ENCODE measurements around the gene ITPA. TPM values are rescaled to one million over a fixed set of nuclear protein-coding genes. Genes with fewer than 3 reads are reported as not detected.

The ITPA gene
- total and polyA plus RNA-seq, 2 of the 8 experiments (the other 6 are each of a cell fraction or from before 2014, with no cell fraction given), result 88.2 to 94.0 TPM

GRCh38 chr20:3235666-3236324 lies 26.5 kb downstream of the ITPA start:
- H3K56ac ChIP-seq (replicated peaks; ENCODE audit: insufficient read length, low read depth, low read length), result no peak overlapping the region
- no peak overlapping the region for H3K4ac ChIP-seq (replicated peaks; ENCODE audit: insufficient read length, low read depth, low read length)
- H3K9me3 ChIP-seq (ENCODE audit: insufficient read depth in 2 of 2, low read depth in 1 of 2, low read length in 1 of 2), result no peaks in the 10 kb centered on the region
- 94% methylated on average over 4 of the region's 4 CpGs; no CpG with 5 or more reads in 1 of the 2 experiments for WGBS, 2 experiments (ENCODE audit: extremely low coverage in 1 of 2, insufficient coverage in 1 of 2, insufficient read length in 1 of 2, insufficient replicate concordance in 2 of 2, low coverage in 1 of 2, low lambda C conversion rate in 2 of 2, missing lambda C conversion rate in 1 of 2)
- H3K18ac ChIP-seq (ENCODE audit: extremely low read depth, low read length), result no peak overlapping the region
- DNase-seq (ENCODE audit: low read depth in 1 of 2, low spot score in 2 of 2) (no peak), FAIRE-seq (no peak)
- no peak overlapping the region for H2BK15ac ChIP-seq (ENCODE audit: low read length)
- no peak overlapping the region for H2AFZ ChIP-seq (ENCODE audit: low read length)
- H3K23me2 ChIP-seq (ENCODE audit: low read depth, low read length), result peaks cover 16% of the 10 kb centered on the region; the same call in 1 of the 2 replicates
- H3K4me3 ChIP-seq (ENCODE audit: extremely low read depth in 1 of 4, insufficient read depth in 2 of 4, low read depth in 3 of 4, low read length in 4 of 4), result no peak overlapping the region
- H3K27ac ChIP-seq (ENCODE audit: low read depth, low read length), result no peak overlapping the region
- H3K79me1 ChIP-seq (ENCODE audit: low read depth, low read length), result no peaks in the 10 kb centered on the region
- H3K14ac ChIP-seq (ENCODE audit: insufficient read length), result no peak overlapping the region
- H3K23ac ChIP-seq (ENCODE audit: insufficient read length), result no peak overlapping the region
- H3K9ac ChIP-seq (replicated peaks in 1 of 4; ENCODE audit: extremely low read depth in 1 of 4, low read depth in 3 of 4, low read length in 3 of 4), result no peak overlapping the region
- H2BK5ac ChIP-seq (ENCODE audit: low read depth, low read length), result no peak overlapping the region; the same call in 1 of the 2 replicates
- peaks cover 11 to 35% (median 29%) of the 10 kb centered on the region in 4 experiments for H3K27me3 ChIP-seq (replicated peaks in 1 of 4; ENCODE audit: control insufficient read depth in 3 of 4, extremely low read depth in 1 of 4, insufficient read depth in 3 of 4, low read length in 3 of 4)
- no peak overlapping the region for H2AK5ac ChIP-seq (ENCODE audit: low read depth, low read length)
- H3K4me1 ChIP-seq (replicated peaks in 1 of 4; ENCODE audit: control insufficient read depth in 3 of 4, insufficient read depth in 4 of 4, low read length in 3 of 4), result peaks cover 0 to 17% (median 7%) of the 10 kb centered on the region in 4 experiments; a peak in 6 of 7 replicates
- peaks cover 0 to 7% of the 10 kb centered on the region in 2 experiments for H4K20me1 ChIP-seq (replicated peaks in 1 of 2; ENCODE audit: control insufficient read depth in 1 of 2, insufficient read depth in 2 of 2, low read length in 2 of 2)
- H2BK120ac ChIP-seq (replicated peaks; ENCODE audit: low read depth, low read length), result no peak overlapping the region
- H4K5ac ChIP-seq (ENCODE audit: insufficient read length, low read depth, low read length), result no peak overlapping the region
- no peak overlapping the region for H2BK20ac ChIP-seq (ENCODE audit: low read length)
- H4K8ac ChIP-seq (ENCODE audit: extremely low read depth, insufficient read depth, low read length), result no peak overlapping the region; the same call in 1 of the 2 replicates
- CTCF ChIA-PET (ENCODE audit: partially characterized antibody), result interaction anchor here (1.2 to 3.3 kb wide), 6 partner anchors 8 to 17 kb away, joined by 3 to 15 read pairs (median 6); no protein-coding TSS in a partner anchor
- no peaks in the 10 kb centered on the region for H3K79me2 ChIP-seq (ENCODE audit: control insufficient read depth in 1 of 2, insufficient read depth in 2 of 2, low read length in 2 of 2)
- H3K4me2 ChIP-seq (ENCODE audit: insufficient read depth in 1 of 2, low read depth in 2 of 2, low read length in 2 of 2), result no peak overlapping the region
- H2BK12ac ChIP-seq (ENCODE audit: low read depth, low read length), result no peak overlapping the region
- peaks cover 0 to 5% (median under 1%) of the 10 kb centered on the region in 4 experiments; a peak in 2 of 8 replicates for H3K36me3 ChIP-seq (ENCODE audit: control insufficient read depth in 2 of 4, insufficient read depth in 4 of 4, low read length in 3 of 4)
- POLR2A ChIA-PET (ENCODE audit: partially characterized antibody), result interaction anchor here (1.7 to 3.1 kb wide), 2 partner anchors 8 to 11 kb away, joined by 5 to 14 read pairs; no protein-coding TSS in a partner anchor
- H4K91ac ChIP-seq (replicated peaks; ENCODE audit: insufficient read length, low read length), result no peak overlapping the region
- no peak for TF ChIP-seq USF2 (IDR thresholded peaks at IDR 0.05; ENCODE audit: low read length)
- no peak for TF ChIP-seq ZNF274 (IDR thresholded peaks at IDR 0.05; ENCODE audit: borderline replicate concordance, extremely low read depth, low read length)
- no peak for TF ChIP-seq CHD2 (IDR thresholded peaks at IDR 0.05; ENCODE audit: low read length)
- no peak for TF ChIP-seq MAFK (IDR thresholded peaks at IDR 0.05; ENCODE audit: low read depth, low read length)
- TF ChIP-seq KDM1A (IDR thresholded peaks at IDR 0.05; ENCODE audit: borderline replicate concordance, low read length), result no peak
- TF ChIP-seq NANOG (IDR thresholded peaks at IDR 0.05; ENCODE audit: insufficient read depth, low read depth, low read length, poor library complexity, severe bottlenecking), result no peak
- TF ChIP-seq HDAC6 (IDR thresholded peaks at IDR 0.05; ENCODE audit: low read depth, low read length), result no peak
- no peak for TF ChIP-seq NRF1 (IDR thresholded peaks at IDR 0.05; ENCODE audit: low read depth, low read length)
- TF ChIP-seq KDM4A (IDR thresholded peaks at IDR 0.05; ENCODE audit: low read depth, low read length, severe bottlenecking), result no peak
- no peak for TF ChIP-seq SAP30 (IDR thresholded peaks at IDR 0.05; ENCODE audit: insufficient read depth, insufficient replicate concordance, low read length)
- no peak for TF ChIP-seq KDM5A (IDR thresholded peaks at IDR 0.05; ENCODE audit: low read length)
